ENCODE results near the gene ZFP57.

- TF ChIP-seq CTCF (IDR thresholded peaks at IDR 0.05; ENCODE audit: low read length) (no peak), EZH2 (optimal IDR thresholded peaks at IDR 0.05; ENCODE audit: low read depth, low read length) (no peak), EZH2phosphoT487 (IDR thresholded peaks at IDR 0.05; ENCODE audit: low read length) (no peak)
Observed at GRCh38 chr6:29674008-29674407, 6.9 kb downstream of the ZFP57 start.

Data from MM.1S (cell line).